Epidermal melanocyte (primary cell): ENCODE measurements around the gene TMUB2.
"Not testable (repeated sequence)": the region's sequence is repeated elsewhere in the genome, so short reads cannot be mapped to it uniquely, and the experiment has no call there.

ENCODE experiments used
- DNase-seq: peaks from one replicate; pipeline ENCODE4 v3.0.0; 2011; ENCODE audit warnings: low spot score; ENCODE audit not compliant: insufficient read length

The TMUB2 gene

DNA sequence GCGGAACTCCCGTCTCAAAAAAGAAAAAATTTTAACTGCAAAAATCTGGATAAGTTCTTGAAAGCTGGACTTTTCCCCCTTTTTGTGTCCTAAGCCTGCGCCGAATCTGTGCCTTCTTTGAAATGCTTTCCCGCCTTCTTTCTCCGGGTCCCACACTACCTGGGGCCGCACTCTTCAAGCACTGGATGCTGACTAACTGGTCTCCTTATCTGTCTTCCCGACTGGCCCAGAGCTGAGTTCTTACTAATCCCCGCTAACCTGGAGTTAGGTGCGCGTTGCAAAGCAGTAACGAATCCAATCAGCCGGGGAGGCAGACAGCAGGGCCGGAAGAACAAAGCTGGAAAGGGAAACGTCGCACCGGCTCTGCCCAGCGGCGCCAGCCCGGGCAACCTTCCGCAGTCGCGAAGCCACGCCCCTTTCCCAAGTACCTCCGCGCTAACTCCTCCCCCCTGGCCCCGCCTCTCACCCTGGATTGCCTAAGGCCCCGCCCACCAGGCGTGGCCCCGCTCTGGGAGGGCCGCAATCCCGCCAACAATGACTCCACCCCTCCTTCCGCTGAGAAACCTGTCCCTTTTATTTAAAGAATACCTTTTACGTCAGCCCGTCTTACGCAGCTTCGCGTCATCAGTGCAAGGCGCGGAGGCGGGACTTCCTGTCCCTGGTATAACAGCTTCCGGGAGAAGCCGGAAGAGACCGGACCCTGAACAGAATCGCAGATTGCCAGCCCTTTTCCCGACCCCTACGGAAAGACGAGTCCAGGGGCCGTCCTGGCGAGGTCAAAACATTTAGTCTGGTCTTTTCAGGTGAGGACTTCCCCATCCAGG, at the start of gene TMUB2:
Gene TMUB2, plus strand, starts transcription at position 666 of the 824 bp plus-strand sequence. CDS start 737 bp downstream, outside the sequence.
- peak; percentile 100 for DNase-seq

- peak; percentile 94 for DNase-seq
Observed at GRCh38 chr17:44137891-44138709, 48.7 kb upstream of the TMUB2 start.

GRCh38 chr17:44143921-44144320, 42.9 kb upstream of the TMUB2 start:
- not testable (repeated sequence) for DNase-seq

- DNase-seq = no peak
Observed at GRCh38 chr17:44144966-44145739, 41.6 kb upstream of the TMUB2 start.

- no peak for DNase-seq
Observed at GRCh38 chr17:44146375-44147346, 40.1 kb upstream of the TMUB2 start.

- no peak for DNase-seq
Observed at GRCh38 chr17:44147812-44148211, 39.0 kb upstream of the TMUB2 start.

DNA sequence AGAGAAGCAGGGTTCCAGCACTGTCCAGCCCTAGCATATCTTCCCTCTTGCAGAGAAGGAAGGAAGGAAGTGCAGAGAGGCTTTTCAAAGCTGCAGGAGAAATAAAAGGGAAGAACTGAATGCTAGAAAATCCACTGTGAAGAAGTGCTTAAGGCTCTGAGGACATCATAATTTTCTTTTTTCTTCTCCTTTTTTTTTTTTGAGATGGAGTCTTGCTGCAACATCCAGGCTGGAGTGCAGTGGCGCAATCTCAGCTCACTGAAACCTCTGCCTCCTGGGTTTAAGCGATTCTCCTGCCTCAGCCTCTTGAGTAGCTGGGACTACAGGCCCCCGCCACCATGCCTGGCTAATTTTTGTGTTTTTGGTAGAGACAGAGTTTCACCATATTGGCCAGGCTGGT, 37.7 kb upstream of the TMUB2 start:
- DNase-seq = not testable (repeated sequence)

DNA sequence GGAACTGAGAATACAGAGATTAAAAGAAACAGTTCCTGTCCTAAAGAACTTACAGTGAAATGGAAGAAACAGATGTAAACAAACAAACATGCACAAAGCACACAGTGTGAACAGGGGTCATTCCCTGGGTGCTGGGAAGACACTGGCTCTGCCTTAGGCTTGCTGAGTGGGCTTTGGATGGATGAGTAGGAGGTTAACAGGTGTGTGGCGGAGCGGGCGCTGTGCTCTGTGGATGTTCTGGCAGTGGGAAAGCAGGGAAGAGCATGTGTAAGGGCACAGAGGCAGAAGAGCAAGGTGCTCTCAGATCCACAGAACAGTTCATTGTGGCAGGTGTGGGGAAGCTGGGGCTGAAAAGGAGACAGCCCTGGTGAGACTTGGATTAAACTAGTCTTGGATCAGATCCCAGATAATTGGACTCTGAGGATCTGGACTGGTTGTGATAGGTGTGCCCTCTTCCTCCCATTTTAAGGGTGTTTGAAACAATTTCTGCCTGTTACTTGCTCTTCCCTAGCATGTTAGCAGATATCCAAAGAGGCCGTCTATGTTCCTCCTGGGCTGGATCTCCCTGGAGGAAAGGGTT, 36.9 kb upstream of the TMUB2 start:
- no peak for DNase-seq

DNA sequence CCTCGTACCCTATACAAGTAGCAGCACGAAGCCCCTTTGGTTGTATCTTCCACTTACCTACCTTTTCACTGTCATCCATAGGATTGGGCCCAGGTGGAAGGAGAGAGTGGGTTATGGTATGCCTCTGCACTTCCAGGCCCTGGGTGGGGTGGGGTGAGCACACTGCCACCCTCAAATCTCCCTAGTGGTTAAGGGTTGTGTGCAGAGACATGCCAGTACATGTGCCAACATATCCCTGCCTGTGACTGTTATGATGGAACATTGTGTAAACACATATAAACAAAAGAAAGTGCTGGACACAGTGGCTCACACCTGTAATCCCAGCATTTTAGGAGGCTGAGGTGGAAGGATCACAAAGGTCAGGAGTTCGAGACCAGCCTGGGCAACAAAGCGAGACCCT, 33.9 kb upstream of the TMUB2 start:
- DNase-seq = no peak

DNA sequence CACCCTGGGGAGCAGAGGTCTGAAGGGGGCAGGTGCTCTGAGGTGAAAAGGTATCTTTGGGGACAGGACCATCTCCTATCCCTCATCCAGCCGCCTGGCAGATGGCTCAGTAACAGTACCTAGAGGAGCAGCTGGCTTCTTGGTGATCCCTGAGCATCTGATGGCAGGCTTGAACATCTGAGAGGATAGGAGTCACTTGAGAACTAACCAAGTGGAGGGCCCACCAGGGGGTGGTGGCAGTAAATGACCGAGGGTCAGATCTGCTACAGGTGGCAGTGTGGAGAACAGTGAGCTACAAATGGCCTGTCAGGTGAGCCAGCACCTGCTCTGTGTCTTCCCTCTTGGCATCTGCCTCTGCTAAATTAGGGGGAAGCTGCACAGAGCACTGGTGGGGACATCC, 31.3 kb upstream of the TMUB2 start:
- no peak for DNase-seq

GRCh38 chr17:44159519-44160210, 27.1 kb upstream of the TMUB2 start:
- DNase-seq = no peak

DNA sequence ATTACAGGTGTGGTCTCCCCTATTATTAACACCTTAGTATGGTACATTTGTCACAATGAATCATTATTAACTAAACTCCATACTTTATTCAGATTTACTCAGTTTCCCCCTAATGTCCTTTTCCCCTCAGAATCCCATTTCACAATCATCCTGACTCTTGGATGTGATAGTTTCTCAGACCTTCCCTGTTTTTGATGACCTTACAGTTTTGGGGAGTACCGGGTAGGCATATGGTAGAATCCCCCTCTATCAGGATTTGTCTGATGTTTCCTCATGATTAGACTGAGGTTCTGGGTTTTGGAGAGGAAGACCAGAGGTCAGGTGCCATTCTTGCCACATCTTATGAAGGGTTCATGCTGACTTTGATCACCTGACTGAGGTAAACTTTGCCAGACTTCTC, 22.3 kb upstream of the TMUB2 start:
- no peak for DNase-seq

GRCh38 chr17:44167181-44167861, 19.5 kb upstream of the TMUB2 start:
- DNase-seq = no peak

GRCh38 chr17:44170135-44170498, 16.7 kb upstream of the TMUB2 start:
- no peak for DNase-seq

DNA sequence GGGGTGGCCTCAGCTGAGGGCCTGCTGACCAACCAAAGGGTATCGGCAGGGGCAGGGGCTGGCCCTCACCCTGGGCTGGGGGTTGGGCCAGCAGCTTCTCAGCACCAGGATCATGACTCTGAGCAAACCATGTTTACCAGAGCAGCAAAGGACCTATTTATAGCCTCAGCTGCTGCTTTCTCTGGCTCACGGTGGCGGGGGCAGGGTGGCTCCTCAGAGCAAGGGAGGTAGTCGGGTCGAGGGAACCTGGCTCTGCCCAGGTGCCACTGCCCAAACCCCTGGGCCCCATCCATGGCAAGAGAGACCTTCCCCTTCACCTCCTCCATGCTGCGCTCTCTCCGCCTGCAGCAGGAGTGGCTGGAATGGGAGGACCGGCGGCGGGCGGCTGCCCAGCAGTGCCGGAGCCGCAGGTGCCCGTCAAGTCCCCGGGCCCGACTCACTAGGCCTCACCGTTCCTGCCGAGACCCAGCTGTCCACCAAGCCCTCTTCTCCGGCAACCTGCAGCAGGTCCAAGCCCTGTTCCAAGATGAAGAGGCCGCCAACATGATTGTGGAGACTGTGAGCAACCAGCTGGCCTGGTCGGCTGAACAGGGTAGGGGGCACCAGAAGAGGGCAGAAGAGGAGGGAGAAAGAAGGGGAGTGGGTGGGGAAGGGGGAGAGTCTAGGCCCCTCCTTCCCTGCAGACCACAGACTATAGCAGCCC, 16.1 kb upstream of the TMUB2 start, which contains the start of gene ASB16:
Gene ASB16, plus strand, starts transcription at position 206 of the 703 bp plus-strand sequence. Its CDS starts 86 bp downstream, at position 292.
- no peak for DNase-seq

- no peak for DNase-seq
Observed at GRCh38 chr17:44171931-44172455, 14.8 kb upstream of the TMUB2 start.

DNA sequence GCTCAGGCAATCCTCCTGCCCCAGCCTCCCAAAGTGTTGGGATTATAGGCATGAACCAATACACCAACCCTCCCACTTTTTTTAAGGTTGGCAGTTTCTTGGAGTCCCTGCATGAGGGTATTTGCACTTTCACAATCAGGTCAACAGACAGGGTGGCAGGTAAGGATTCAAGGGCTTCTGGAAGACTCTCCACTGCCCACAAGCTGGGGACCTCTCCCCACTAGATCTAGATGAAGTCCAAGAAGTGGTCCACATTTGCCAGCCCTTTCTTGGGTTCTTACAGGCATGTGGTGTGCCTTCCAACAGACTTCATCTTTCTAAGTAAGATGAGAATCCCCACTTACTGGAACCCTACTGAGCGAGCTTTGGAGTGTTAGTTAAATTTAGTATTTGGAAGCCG, 12.3 kb upstream of the TMUB2 start:
- no peak for DNase-seq

DNA sequence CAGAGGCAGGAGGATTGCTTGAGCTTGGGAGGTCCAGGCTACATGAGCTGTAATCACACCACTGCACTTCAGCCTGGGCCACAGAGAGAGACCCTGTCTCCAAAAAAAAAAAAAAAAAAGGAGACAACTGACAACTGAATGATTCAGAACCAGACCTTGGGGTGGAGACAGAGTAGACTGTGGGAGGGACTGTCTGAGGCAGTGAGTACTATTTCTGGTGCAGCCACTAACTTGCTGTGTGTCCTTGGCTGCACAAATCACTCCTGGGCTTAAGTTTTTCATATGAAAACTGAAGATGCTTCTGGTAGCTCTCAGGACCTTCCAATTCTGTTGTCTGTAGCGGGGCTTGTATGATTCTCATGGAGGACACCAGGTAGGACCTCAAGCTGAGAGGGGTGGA, 10.5 kb upstream of the TMUB2 start:
- no peak for DNase-seq
